Tracheal epithelial cell (primary cell): Measurements from ENCODE around the gene GBA3. TPM values are rescaled to one million over a fixed set of nuclear protein-coding genes. Genes with fewer than 3 reads are reported as not detected.

Experiments used
- total RNA-seq: library from RNA; depleted of rRNA; stranded (reverse); fragments of >200 nt; gene quantifications from 2 replicates; pipeline ENCODE4 v1.2.1, GENCODE V29; 2014

Gene GBA3
- under 0.01 and 0.43 TPM in 2 replicates for total RNA-seq

DNA sequence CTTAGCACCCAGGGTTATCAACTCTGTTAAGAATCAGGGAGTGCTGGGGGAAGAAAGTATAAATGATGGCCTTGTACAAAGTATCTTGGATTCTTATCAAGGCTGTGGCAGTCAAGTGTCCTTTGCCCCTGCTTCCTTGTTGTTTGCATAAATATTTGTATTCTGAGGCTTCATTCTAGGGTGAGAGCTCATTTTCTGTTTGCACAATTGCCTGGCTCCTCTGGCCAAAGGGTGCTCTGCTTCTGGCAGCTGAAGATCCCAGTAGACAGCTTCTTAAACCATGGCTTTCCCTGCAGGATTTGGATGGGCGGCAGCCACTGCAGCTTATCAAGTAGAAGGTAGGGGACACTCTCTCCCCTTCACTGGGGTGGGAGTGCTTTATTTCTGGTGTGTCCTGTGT lies at the start of gene GBA3:
TSS of gene GBA3 (plus strand) at position 202 of the 400 bp plus-strand sequence.

Other genes starting within 250 kb of the GBA3 start
- 38.3 and 39.9 TPM in 2 replicates for gene ADGRA3, start 176.9 kb upstream of the GBA3 start, total RNA-seq